Lower leg skin (tissue), 3 donors: ENCODE measurements around the gene PIAS4.

ENCODE experiments used
- CTCF ChIP-seq, 3 donors: fragments of 450-650 bp; IDR thresholded peaks; one replicate each; pipeline ENCODE4 v1.5.1; 2016; ENCODE audit warnings: antibody characterized with exemption in 3 of 3, mild to moderate bottlenecking in 3 of 3, moderate library complexity in 2 of 3
- POLR2A ChIP-seq, 2 donors: fragments of 450-650 bp; IDR thresholded peaks; one replicate each; pipeline ENCODE4 v1.6.1; 2016 to 2017; ENCODE audit warnings: antibody characterized with exemption in 2 of 2, mild to moderate bottlenecking in 1 of 2, moderate library complexity in 1 of 2

DNA sequence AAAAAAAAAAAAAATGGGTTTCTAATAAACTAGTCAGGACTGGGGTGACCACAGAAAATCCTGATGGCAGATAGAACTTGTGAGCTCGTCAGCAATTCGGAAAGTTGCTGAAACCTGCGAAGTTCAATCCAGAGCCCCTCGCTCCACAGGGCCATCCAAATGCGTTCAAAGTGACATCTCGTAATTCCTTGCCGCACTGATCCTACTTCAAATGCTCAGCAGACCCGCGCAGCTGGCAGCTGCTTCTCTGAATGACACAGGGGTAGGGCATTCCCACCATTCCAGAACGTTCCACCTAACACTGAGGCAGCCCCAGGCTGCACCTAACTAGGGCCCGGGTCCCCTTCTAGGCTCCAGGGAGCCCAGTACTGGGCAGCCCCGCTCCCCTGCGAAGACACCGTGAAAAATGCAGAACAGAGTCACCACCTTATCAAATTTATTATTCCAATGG is 31.9 kb upstream of the PIAS4 start:
- no peak for TF ChIP-seq CTCF (IDR thresholded peaks at IDR 0.05)
- no peak for TF ChIP-seq POLR2A (IDR thresholded peaks at IDR 0.05)
